Testis (tissue), 3 donors: Measurements from ENCODE around the gene MOV10L1. TPM values are rescaled to one million over a fixed set of nuclear protein-coding genes. Genes with fewer than 3 reads are reported as not detected.

Experiments used
- DNase-seq: peaks from one replicate; pipeline ENCODE4 v3.0.0-alpha.2; 2019
- H3K27ac ChIP-seq, 2 donors: fragments of 200-600 bp; sonication (generic); one replicate each; pipeline ENCODE4 v1.5.1; 2019
- H3K27me3 ChIP-seq: fragments of 200-600 bp; sonication (generic); one replicate; pipeline ENCODE4 v1.5.1; 2019
- H3K36me3 ChIP-seq: fragments of 200-600 bp; sonication (generic); one replicate; pipeline ENCODE4 v1.5.1; 2017; ENCODE audit warnings: low read depth; ENCODE audit errors: missing control alignments
- H3K4me1 ChIP-seq: fragments of 200-600 bp; sonication (generic); one replicate; pipeline ENCODE4 v1.5.1; 2019
- H3K4me3 ChIP-seq, 2 donors: fragments of 200-600 bp; sonication (generic); one replicate each; pipeline ENCODE4 v1.5.1; 2017 to 2019
- H3K9me3 ChIP-seq: fragments of 200-600 bp; sonication (generic); one replicate; pipeline ENCODE4 v1.5.1; 2017
- CTCF ChIP-seq, 3 experiments: fragments of 450-650 bp in 2 of 3; fragments of 200-600 bp in 1 of 3; sonication (generic) in 1 of 3; IDR thresholded peaks; one replicate each; pipeline ENCODE4 v1.5.1; 2016 to 2019; ENCODE audit warnings: antibody characterized with exemption in 3 of 3, mild to moderate bottlenecking in 2 of 3, moderate library complexity in 1 of 3
- POLR2A ChIP-seq: fragments of 450-650 bp; IDR thresholded peaks from one replicate; pipeline ENCODE4 v1.6.1; 2017; ENCODE audit warnings: antibody characterized with exemption, mild to moderate bottlenecking, moderate library complexity
- WGBS, 2 donors: methylation state at CpG; one replicate each; pipeline ENCODE4 v1.1.5; 2018; 5-methylcytosine and 5-hydroxymethylcytosine counted together
- intact Hi-C: fragments of 100-400 bp; cut with DNase I; formaldehyde crosslinking; loops from one replicate; pipeline ENCODE4 v1.15.1; 2023; ENCODE audit warnings: low total_unique reads
- polyA plus RNA-seq: library from polyadenylated mRNA; stranded (reverse); fragments of 350-450 nt; fragmentation: Illumina TruSeq; extraction: RNeasy Lipid Tissue Mini Kit (QIAGEN cat#74804); gene quantifications from one replicate; pipeline ENCODE4 v1.2.3, GENCODE V29; 2014; ENCODE audit warnings: low read depth, low replicate concordance; ENCODE audit not compliant: insufficient read depth
- total RNA-seq, 2 donors: library from RNA; depleted of rRNA; stranded (reverse); fragments of >200 nt; gene quantifications; one replicate each; pipeline ENCODE4 v1.2.3, GENCODE V29; 2016

MOV10L1 gene
- total and polyA plus RNA-seq, 3 donors from 2014 or later: 48.4 to 73.3 (median 62.4) TPM

- Histone ChIP-seq H3K4me1 (no peaks in the 10 kb centered on the region), H3K9me3 (no peaks in the 10 kb centered on the region), H3K27me3 (no peaks in the 10 kb centered on the region), H3K4me3 (no peak overlapping the region), H3K36me3 (no peaks in the 10 kb centered on the region), H3K27ac (no peak overlapping the region)
- no peak for TF ChIP-seq CTCF (IDR thresholded peaks at IDR 0.05)
- TF ChIP-seq POLR2A: no peak
- no peak for DNase-seq
- intact Hi-C loops: no loop called here
- 78 to 85% methylated on average over 10 to 35 of the region's 35 CpGs for WGBS, 2 donors
These were observed 44.4 kb upstream of the MOV10L1 start for GRCh38 chr22:50045211-50046018.

GRCh38 chr22:50046019-50046415 lies 43.8 kb upstream of the MOV10L1 start:
- no peak for DNase-seq
- Histone ChIP-seq H3K27ac (no peak overlapping the region), H3K36me3 (no peaks in the 10 kb centered on the region), H3K27me3 (no peaks in the 10 kb centered on the region), H3K4me1 (no peaks in the 10 kb centered on the region), H3K4me3 (no peak overlapping the region), H3K9me3 (no peaks in the 10 kb centered on the region)
- WGBS, 2 donors: 78 to 79% methylated on average over 10 to 19 of the region's 19 CpGs
- TF ChIP-seq CTCF (IDR thresholded peaks at IDR 0.05) (no peak), POLR2A (no peak)
- intact Hi-C loops: no loop called here

- Histone ChIP-seq H3K4me3 (no peak overlapping the region), H3K27me3 (no peaks in the 10 kb centered on the region), H3K9me3 (no peaks in the 10 kb centered on the region), H3K36me3 (no peaks in the 10 kb centered on the region), H3K27ac (no peak overlapping the region), H3K4me1 (no peaks in the 10 kb centered on the region)
- TF ChIP-seq POLR2A: no peak
- no peak for TF ChIP-seq CTCF (IDR thresholded peaks at IDR 0.05)
- intact Hi-C loops: no loop called here
- WGBS, 2 donors: 89 to 94% methylated on average over 7 to 27 of the region's 27 CpGs
- no peak for DNase-seq
These were observed 43.1 kb upstream of the MOV10L1 start for GRCh38 chr22:50046481-50047245.

GRCh38 chr22:50047346-50047745 lies 42.5 kb upstream of the MOV10L1 start:
- no peaks in the 10 kb centered on the region for H3K4me1 ChIP-seq
- H3K27ac ChIP-seq: no peak overlapping the region
- no peaks in the 10 kb centered on the region for H3K36me3 ChIP-seq
- TF ChIP-seq CTCF (IDR thresholded peaks at IDR 0.05): no peak
- no peak for TF ChIP-seq POLR2A
- H3K27me3 ChIP-seq: no peaks in the 10 kb centered on the region
- no peak overlapping the region for H3K4me3 ChIP-seq
- H3K9me3 ChIP-seq: no peaks in the 10 kb centered on the region
- 88% methylated on average over 16 of the region's 16 CpGs; no CpG with 5 or more reads in 1 of the 2 donors for WGBS, 2 donors
- intact Hi-C loops: no loop called here
- DNase-seq: no peak
